Left colon (tissue), 2 donors: ENCODE measurements around the gene ARMS2. TPM values are rescaled to one million over a fixed set of nuclear protein-coding genes. Genes with fewer than 3 reads are reported as not detected.

Experiments
- ATAC-seq: fragments of 200-7000 bp; cut with Tn5 transposase; one replicate; pipeline ENCODE4 v1.9.1; 2020; ENCODE audit warnings: mild to moderate bottlenecking, moderate library complexity
- DNase-seq, 2 donors: peaks; one replicate each; pipeline ENCODE4 v3.0.0-alpha.2; 2020
- intact Hi-C, 2 donors: fragments of 100-400 bp; cut with DNase I in 1 of 2; cut with micrococcal nuclease in 1 of 2; formaldehyde crosslinking; loops; one replicate each; pipeline versions ENCODE4 v1.11.2 to v1.14.0; 2022; cut with DNase I, micrococcal nuclease
- long read RNA-seq: library from polyadenylated mRNA; unstranded; transcript quantifications from one replicate; pipeline ENCODE4 v2.0.0, GENCODE V29; 2021
- total RNA-seq, 2 donors: library from RNA; stranded (reverse); fragmentation: NEBNext Ultra II Directional; extraction: Animal tissue kit (Norgen Biotek cat#: 25700); gene quantifications; one replicate each; pipeline ENCODE4 v1.2.1, GENCODE V29; 2021
- donor health status: DM: no; HTN: no; CAD: no.
- donor health status: DM: yes; HTN: yes; CAD: no.

ARMS2 gene, protein sequence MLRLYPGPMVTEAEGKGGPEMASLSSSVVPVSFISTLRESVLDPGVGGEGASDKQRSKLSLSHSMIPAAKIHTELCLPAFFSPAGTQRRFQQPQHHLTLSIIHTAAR
- total RNA-seq = not detected
- long read RNA-seq = 0 reads

DNA sequence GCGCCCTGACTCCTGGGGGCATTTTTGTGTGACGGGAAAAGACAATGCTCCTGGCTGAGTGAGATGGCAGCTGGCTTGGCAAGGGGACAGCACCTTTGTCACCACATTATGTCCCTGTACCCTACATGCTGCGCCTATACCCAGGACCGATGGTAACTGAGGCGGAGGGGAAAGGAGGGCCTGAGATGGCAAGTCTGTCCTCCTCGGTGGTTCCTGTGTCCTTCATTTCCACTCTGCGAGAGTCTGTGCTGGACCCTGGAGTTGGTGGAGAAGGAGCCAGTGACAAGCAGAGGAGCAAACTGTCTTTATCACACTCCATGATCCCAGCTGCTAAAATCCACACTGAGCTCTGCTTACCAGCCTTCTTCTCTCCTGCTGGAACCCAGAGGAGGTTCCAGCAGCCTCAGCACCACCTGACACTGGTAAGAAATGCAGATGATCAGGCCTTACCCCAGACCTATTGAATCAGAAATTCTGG lies at the start of gene ARMS2:
Gene ARMS2, plus strand, starts transcription at position 51 of the 478 bp plus-strand sequence. Its CDS starts 75 bp downstream, at position 126.
- intact Hi-C loops = no loop called here
- DNase-seq (no peak), ATAC-seq (no peak)

DNA sequence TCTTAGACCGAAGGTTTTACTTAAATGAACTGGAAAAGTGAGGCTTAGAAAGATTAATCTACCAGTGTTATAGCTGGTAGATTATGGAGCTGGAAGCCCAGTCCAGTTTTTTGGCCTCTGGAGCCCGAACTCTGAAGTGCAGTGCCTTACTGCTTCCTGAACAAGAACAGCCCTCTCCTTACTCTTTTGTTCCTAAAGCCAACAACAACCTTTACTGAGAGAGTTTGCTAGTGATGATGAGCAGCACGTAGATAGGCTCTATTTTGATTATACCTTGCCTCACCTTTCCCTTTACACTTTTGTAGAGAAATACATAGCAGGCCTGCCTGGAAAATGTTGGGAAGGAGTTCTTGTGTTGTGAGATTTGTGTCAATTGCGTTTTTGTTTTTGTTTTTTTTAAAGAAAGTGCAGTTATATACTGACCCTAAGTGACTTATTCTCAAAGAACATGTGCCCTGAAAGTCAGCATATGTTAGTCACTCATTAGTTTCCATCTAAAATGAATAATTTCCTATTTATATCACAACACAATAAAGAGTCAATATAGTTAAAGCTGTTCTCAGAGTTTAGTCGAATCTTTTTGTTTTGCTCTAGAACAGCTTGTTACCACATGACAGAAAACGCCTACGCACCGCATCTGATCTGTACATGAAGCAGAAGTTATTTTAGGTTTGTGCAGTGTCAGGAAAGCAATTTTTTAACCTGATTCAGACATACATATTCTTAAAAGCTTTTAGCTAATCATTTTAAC lies 46.9 kb upstream of the ARMS2 start:
- ATAC-seq = no peak
- intact Hi-C loops = no loop called here
- no peak for DNase-seq

DNA sequence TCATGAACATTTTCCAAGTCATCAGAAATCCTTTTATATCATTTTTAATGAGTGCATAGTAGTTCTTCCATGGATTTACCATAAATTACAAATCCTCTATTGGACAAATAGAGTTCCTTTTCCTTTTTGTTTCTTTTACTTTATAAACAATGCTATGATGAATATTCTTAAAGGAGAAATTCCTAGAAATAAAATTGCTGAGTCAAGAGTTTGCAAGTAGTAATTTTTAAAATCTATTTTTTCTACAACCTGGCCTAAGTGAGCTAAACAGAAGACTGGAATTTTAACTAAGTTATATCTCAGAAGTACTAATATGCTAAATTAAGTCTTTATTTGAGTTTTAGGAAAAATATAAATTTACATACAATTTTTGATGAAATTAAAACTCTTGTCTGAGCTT lies 41.1 kb upstream of the ARMS2 start:
- DNase-seq (no peak), ATAC-seq (no peak)
- intact Hi-C loops = no loop called here

DNA sequence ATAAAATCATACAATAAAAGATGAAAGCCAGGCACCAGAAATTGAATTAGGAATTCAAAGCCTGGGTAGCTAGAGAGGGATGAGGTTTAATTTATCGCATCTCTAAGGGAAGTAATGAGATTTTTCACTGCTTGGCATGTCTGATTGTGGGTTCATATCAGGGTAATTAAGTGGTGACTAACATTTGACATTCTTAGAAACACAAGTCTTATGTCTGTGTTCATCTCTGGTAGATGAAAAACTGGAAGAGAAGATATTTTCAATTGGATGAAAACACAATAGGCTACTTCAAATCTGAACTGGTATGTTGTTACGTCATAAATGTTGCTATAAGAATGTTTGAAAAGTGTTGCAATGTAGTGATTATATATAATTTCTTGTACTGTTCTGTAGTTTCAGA lies 36.8 kb upstream of the ARMS2 start:
- no peak for ATAC-seq
- intact Hi-C loops = no loop called here
- no peak for DNase-seq

DNA sequence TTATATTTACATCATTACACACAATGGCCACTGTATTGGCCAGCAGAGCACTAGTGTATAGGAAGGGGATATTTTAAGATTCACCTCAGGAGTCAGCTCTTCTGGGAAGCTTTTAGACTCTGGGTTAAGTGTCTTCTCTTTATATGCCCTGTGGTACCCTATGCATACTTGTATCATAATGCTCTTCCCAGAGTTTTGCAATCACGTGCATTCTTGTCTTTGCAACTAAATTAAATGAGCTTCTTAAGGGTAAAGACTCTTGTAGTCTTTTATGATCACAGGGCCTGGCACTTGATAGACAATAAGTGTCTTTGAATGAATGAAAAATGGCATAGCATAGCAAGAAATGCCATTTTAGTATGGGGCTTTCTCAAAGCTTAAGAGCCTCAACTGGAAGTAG lies 35.4 kb upstream of the ARMS2 start:
- intact Hi-C loops = no loop called here
- no peak for ATAC-seq
- DNase-seq = no peak

DNA sequence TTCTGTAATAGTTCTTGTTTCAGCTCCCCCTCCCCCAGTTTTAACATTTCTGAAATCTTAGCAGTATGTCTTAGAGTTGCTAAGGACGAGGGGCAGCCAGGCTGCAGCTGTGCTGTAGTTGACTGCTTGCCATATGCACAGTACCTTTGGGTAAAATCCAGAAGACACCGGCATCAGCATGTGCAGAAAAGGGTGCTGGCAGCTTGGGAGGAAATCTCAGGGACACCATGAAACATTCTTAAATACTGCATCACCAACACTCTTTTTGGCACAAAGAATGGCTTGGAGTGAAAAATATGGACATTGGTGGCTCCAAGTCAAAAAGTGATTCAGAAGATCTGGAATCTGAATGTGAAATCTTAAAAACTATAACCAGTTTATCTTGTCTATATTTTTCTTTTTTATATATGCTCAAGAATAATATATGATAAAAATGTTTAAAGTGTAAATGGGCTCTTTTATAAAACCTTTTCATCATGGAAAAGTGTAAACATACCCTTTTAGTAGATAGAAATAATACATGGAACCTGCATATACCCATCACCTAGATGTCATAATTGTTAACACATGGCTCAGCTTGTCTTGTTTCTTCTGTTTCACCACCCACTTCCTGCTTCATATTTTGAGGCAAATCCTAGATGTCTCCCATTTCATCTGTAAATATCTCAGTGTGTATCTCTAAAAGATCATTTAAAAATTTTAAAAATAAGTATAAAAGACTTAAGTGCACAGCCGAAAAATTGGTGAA lies 34.4 kb upstream of the ARMS2 start:
- intact Hi-C loops = no loop called here
- ATAC-seq (no peak), DNase-seq (no peak)

DNA sequence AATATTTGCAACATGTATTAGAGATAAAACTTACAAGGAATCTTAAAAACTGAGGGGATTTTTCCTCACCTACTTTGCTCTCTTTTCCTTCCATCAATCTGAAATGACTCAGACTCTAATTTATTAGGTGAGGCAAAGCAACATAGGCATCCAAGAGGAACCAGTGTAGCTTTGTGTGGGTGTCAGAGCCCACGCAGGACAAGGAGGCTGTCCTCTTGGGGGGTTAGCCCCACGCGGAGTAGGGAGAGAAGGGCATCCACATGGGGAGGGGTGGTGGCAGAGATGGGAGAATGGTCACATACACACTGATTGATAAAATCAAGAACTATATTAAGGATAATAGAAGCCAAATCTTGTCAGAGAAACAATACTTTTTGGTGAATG lies 33.8 kb upstream of the ARMS2 start:
- ATAC-seq = no peak
- intact Hi-C loops = no loop called here

DNA sequence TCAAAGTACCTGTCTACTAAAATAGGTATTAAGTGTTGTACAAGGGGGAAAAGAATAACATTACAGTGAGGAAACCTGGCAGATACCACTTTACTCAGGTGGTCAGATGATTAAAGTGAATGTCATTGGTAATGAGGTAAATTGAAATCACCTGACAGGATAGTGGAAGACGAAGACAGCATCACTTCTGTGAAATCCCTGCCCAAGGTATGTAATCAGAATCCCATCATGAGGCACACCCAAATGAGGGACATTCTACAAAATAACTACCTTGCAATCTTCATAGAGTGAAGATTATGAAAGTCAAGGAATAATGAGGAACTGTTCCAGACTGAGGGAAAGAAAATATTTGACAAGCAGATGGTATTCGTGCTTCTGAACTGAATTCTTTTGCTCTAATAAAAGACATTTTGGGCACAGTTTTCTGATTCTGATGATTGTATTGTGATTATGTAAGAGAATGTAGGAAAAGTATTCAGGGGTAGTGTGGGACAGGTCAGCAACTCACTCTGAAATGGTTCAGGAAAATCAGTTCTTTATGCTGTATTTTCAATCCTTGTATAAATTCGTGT lies 33.3 kb upstream of the ARMS2 start:
- DNase-seq (no peak), ATAC-seq (no peak)
- intact Hi-C loops = no loop called here

More for the DNA sequence above, 33.8 kb upstream of the ARMS2 start:
- no peak for DNase-seq

DNA sequence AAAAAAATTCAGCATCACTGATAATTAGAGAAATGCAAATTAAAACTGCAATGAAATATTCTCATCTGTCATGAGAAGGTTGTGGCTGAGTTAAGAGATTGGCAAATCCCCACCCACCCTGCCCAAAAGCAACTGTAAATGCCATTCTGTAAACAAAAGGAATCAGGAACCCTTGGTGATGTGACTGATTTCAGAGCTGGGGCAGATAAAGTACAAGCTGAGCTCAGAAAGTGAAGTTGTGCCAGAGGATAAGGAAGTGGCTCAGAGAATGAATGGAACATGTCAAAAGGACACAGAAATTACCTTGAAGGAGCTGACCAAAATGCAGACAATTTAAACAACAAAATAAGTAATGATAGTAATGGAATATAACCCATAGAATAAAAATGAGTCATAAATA lies 32.7 kb upstream of the ARMS2 start:
- ATAC-seq (no peak), DNase-seq (no peak)
- intact Hi-C loops = no loop called here

DNA sequence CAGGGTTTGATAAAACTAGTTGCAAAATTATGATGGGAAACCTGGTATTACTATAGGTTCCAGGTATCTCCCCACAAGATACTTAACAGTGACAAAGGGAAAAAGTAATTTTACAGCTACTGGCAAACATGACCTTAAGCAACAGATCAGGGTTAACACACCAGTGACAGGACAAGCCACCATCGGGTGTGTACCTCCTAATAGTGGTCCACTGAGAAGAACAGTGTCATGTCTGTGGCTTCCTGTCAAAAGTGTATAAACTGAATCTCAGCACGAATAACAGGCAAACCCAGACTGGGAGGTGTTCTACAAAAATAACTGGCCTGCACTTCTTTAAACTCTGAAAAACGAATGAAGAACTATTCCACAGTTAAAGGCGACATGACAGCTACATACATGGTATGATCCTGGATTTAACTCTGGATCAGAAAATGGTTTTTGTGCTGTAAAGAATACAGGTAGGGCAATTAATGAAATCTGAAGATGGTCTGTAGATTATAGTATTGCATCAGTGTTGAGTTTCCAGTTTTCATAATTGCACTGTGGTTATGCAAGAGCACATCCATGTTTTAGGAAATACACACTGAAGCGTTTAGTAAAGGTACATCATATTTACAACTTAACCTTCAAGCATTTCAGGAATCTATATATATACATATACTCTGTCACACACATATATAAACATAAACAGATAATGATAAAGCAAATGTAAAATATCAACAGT lies 32.0 kb upstream of the ARMS2 start:
- intact Hi-C loops = no loop called here
- no peak for DNase-seq
- ATAC-seq = no peak

DNA sequence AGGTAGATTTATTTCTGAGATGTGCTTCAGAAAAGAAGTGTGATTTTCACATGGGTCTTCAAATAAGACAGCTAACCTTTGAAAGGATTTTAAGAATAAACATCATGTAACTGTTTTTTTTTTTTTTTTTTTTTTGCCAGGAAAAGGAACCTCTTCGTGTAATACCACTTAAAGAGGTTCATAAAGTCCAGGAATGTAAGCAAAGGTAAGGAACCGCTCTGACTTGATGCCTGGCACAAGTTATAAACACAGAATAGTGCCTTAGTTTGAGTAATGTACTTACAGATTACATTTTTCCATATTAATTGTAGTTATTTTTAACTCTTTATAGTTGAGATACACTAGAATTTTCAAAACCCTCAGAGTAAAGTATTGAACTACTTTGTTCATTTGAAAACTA lies 30.4 kb upstream of the ARMS2 start:
- DNase-seq (no peak), ATAC-seq (no peak)
- intact Hi-C loops = no loop called here

DNA sequence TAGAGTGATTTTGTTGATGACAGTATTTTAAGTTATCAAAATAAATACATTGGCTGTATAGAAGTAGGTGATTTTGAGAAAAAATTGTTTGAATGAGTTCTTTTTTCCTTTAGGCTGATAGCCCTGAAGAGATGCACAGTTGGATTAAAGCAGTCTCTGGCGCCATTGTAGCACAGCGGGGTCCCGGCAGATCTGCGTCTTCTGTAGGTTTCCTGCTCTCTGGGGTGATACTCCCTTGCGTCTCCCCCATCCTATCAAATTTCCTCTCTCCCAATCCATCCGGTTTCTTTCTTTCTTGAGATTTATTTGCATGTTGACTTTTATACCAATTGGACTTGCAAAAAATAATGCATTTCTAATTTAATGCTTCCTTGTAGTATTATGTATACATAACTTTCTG lies 27.6 kb upstream of the ARMS2 start:
- DNase-seq (no peak), ATAC-seq (no peak)
- intact Hi-C loops = no loop called here

DNA sequence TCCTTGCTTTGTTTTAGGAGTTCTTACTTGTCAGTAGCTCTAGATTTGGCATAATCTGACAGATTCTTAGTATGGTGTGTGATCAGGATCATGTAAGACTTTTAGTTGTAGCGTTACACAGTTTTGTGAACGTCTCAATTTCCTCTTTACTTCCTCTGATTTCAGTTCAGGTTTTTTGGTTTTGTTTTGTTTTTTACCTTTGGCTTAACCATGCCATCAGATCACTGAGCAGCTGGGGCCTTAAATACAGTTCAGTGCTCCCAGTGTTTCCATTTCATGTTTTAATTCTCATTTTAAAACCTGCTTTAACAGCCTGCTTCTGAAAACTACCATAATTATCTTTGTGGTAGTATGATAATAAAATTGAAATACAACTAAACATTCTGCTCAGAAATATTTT lies 27.2 kb upstream of the ARMS2 start:
- no peak for ATAC-seq
- DNase-seq = no peak
- intact Hi-C loops = no loop called here

DNA sequence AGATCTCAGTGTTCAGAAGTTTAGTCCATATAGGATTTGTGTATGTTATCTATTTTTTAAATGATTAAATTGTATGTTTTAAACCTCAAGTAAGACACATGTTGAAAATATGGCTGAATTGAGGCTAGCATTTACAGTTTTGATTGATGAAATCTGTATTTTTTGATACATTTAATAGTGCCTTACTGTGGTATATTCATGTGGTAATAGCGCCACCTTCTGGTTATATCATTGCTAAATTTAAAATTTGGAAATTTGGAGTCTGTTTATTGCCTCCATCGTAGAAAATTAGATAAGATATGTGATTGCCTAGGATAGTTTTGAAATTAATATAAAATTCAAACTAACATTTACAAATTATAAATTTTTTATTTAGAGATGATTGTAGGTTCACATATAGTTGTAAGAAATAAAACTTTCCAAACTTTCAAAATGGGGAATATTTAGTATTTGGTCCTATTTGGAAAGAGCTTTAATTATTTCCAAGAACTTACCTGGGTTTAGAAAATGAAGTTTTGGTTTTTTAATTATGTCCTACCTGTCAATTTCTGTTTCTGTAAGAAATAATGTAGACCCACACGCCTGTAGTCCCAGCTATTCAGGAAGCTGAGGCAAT lies 19.1 kb upstream of the ARMS2 start:
- peak; percentile 45 for ATAC-seq
- DNase-seq = no peak
- intact Hi-C loops = loop anchor here (2.0 to 10.0 kb wide), 3 partner anchors 93 to 141 kb away; partner anchors contain the start of gene DMBT1 (in 1 of the 2)

DNA sequence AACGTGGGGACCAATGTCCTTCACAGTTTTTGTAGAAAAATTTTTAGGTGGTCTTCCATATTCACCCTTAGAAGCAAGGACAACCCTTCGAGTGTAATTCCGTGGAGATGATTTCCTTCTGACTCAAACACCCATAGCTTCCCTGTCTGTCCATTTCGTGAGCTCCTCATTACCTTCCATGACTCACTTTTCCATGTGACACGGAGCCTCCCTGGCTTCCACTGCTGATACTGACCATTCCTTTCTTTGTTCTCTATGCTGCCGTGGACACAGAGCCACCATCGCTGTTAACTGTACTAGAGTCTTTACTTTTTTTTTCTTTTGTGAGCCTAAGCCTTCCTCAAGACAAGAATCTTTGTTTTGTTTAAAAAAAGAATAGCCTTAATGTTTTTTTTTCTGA lies 12.5 kb upstream of the ARMS2 start:
- intact Hi-C loops = no loop called here
- DNase-seq = no peak
- peak; percentile 37 for ATAC-seq

DNA sequence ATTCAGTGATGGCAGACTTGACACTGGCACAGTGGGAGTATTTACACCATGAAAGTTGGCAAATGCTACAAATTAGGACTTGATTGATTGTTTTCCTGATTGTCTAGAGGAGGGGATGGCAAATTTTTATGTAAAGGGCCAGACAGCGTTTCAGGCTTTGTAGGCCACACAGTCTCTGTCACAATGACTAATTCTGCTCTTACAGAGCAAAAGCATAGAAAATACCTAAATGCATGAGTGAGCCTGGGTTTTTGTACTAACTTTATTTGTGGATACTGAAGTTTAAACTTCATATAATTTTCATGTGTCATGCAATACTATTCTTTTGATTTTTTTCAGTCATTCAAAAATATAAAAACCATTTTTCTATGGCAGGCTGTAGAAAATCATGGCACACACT lies 9.0 kb upstream of the ARMS2 start:
- DNase-seq = no peak
- no peak for ATAC-seq
- intact Hi-C loops = no loop called here

DNA sequence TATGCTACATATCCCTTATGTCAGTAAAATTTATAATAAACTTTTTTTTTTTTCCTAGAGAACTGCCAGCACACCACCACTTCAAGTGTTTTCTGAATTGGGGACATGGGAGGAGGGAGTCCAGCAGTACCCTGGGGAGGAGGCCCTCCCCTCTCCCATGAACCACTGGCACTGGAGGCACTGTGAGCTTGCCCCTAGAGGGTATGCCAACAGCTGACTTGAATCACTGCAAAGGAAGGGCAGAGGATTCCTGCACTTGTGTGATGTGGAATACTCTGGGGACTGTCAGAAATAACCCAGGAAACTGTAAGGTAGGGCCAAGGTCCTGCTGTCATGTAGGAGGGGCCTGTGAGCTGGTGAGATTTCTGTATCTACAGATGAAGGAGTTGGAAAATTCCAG lies 8.5 kb upstream of the ARMS2 start:
- ATAC-seq = no peak
- no peak for DNase-seq
- intact Hi-C loops = no loop called here

DNA sequence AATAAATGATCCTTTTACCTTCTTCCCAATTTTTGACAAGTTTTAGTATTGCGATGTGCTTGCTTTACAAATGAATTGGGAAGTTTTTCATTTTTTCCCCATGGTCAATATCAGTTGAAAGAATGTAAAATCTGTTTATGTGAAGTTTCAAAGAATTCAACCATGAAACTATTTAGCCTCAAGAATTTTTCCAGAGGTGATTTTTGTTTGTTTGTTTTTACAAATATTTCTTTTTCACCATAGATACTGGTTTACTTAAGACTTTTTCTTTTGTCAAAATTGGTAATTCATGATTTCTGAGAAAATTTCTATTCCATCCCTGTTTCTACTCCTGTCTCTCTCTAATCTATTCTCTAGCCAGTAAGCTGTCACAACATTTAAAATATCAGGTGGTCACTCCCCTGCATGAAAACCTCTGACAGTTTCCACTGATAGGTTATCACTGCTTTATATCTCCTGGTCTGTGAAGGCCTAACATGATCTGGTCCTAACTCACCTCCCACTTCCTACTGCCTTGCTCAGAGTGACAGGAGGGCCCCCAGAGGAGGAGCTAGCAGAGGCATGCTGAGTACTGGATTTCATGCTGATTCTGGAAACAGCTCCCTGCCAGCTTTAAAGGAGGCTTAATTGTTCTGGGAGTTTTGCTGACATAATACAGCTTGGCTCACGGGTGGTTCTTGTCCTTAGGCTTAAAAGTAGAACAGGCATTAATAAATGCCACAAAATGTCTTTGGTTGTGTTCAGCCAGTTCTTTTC lies 7.6 kb upstream of the ARMS2 start:
- ATAC-seq (no peak), DNase-seq (no peak)
- intact Hi-C loops = no loop called here
